Fibroblast of the aortic adventitia (primary cell): ENCODE results near the gene MAP4K3. TPM values are rescaled to one million over a fixed set of nuclear protein-coding genes. Genes with fewer than 3 reads are reported as not detected.
A peak's percentile ranks its signal among the peaks of the same experiment; 100 is the strongest.

ENCODE experiments used
- DNase-seq: peaks from one replicate; pipeline ENCODE4 v3.0.0-alpha.2; 2010; ENCODE audit warnings: low read depth
- H3K4me3 ChIP-seq: 2 replicates; pipeline ENCODE4 v1.5.1; 2011; ENCODE audit warnings: low read depth, mild to moderate bottlenecking, control low read depth, low read length, moderate library complexity
- CTCF ChIP-seq: IDR thresholded peaks from 2 replicates; pipeline ENCODE4 v1.5.1; 2011; ENCODE audit warnings: mild to moderate bottlenecking, low read length, control low read depth, inconsistent platforms; ENCODE audit not compliant: insufficient read depth
- total RNA-seq: library from RNA; depleted of rRNA; stranded (reverse); fragments of >200 nt; gene quantifications from 2 replicates; pipeline ENCODE4 v1.2.3, GENCODE V29; 2012; ENCODE audit warnings: low replicate concordance

MAP4K3 gene
- total RNA-seq, 1 donor: 48.0 TPM

- DNase-seq: no peak
- no peak for TF ChIP-seq CTCF
Measured at GRCh38 chr2:39447266-39448168, 10.4 kb upstream of the MAP4K3 start.

DNA sequence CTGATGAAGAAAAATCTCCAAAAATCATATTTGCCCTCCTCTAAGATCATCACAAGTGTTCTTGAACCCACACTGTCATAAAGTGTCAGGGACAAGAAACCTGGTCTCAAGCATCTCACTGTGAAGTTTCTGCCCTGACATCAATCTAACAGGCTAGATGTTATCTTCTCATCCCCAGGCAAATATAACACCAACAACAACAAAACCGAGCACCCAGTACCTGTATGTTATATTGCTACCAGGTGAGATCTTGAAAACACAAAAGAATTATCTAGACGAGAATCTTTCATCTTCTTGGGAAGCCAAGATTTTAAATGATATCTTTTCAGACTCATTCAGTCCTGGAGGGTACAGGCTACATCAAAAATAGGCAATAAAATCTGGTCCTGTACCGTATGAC, 8.8 kb upstream of the MAP4K3 start:
- H3K4me3 ChIP-seq: no peak overlapping the region
- TF ChIP-seq CTCF: no peak
- DNase-seq: no peak

More at GRCh38 chr2:39447266-39448168, 10.4 kb upstream of the MAP4K3 start:
- H3K4me3 ChIP-seq: no peak overlapping the region

GRCh38 chr2:39443009-39443408, 5.9 kb upstream of the MAP4K3 start:
- no peak for DNase-seq
- no peak overlapping the region for H3K4me3 ChIP-seq
- no peak for TF ChIP-seq CTCF

DNA sequence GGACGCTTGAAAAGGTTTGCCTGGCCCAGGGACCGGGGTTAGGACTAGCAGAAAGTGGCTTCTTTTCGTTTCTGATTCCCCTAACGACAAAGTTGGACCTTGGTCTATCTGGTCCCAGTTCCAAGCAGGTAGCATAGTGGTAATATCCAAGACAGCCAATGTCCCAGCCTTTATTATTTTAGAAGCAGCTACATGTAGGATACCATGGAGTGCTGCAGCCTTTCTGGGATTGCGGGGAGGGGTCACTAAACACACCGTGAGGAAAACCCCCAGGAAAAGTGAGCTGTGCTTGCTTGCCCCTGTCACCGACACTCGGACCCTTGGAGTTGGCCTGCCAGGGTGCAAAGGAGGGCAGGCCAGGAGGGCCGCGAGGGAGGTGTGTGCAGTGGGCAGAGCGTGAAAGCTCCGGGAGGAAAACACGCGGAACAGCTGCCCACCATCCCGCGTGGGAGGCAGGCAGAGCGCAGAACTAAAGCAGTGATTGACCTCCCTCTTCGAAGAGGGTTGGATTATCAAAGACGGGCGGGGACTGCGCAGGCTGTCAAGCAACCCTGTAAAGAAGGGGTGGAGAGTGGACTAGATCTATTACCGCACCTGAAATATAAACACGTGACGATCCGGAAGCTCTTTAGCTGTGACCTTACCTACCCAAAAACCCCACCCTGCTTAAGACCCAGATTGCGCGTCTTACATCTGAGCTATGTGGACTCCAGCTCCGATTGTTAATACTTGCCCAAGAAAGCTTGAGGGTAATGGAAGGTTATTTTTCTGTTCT, 624 bp upstream of the MAP4K3 start:
- TF ChIP-seq CTCF: no peak
- peak; percentile 31 for DNase-seq
- H3K4me3 ChIP-seq: peak overlapping the region; percentile 94

- DNase-seq: peak; percentile 81
- peak overlapping the region; percentile 94 for H3K4me3 ChIP-seq
- no peak for TF ChIP-seq CTCF
Measured at GRCh38 chr2:39435741-39436591, 1.1 kb downstream of the MAP4K3 start.

DNA sequence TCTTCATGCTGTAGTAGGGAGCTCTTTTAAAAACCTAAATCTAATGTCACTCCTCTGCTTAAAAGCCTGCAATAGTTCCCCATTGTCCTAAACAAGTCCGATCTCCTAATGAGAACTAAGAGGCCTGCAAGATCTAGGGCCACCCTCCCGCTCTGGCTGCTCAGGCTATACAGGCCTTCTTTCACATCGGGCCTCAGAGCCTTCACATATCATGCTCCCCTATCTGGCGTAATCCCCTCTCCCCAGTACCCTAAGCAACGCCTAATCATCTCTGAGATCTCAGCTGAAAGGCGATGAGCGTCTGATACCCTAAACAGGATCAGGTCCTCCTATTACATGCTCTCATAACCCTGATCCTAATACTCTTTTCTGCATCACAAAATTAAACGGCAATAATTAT, 1.9 kb downstream of the MAP4K3 start:
- DNase-seq: peak; percentile 37
- peak overlapping the region; percentile 94 for H3K4me3 ChIP-seq
- TF ChIP-seq CTCF: no peak
